K562 (cell line): Measurements from ENCODE around the gene SLC39A11. TPM values are rescaled to one million over a fixed set of nuclear protein-coding genes. Genes with fewer than 3 reads are reported as not detected.

Experiments
- ARID1B ChIP-seq: fragments of 450-650 bp; IDR thresholded peaks from 2 replicates; pipeline ENCODE4 v1.6.1; 2016; ENCODE audit warnings: antibody characterized with exemption, mild to moderate bottlenecking, inconsistent platforms
- DPF2 ChIP-seq: fragments of 450-650 bp; IDR thresholded peaks from 2 replicates; pipeline ENCODE4 v1.6.1; 2016
- EP300 ChIP-seq: IDR thresholded peaks from 2 replicates; pipeline ENCODE4 v1.6.1; 2012; ENCODE audit warnings: low read length, improper control_type of control experiment
- GTF2A2 ChIP-seq: IDR thresholded peaks from 2 replicates; pipeline ENCODE4 v1.6.1; 2016; ENCODE audit warnings: mild to moderate bottlenecking, missing genetic modification characterization, missing compliant biosample characterization
- NFIC ChIP-seq: fragments of 450-650 bp; IDR thresholded peaks from 2 replicates; pipeline ENCODE4 v1.6.1; 2017; ENCODE audit warnings: mild to moderate bottlenecking, inconsistent platforms
- PML ChIP-seq: IDR thresholded peaks from 2 replicates; pipeline ENCODE4 v1.6.1; 2012; ENCODE audit warnings: low read length, inconsistent platforms
- SMARCA4 ChIP-seq: fragments of 450-650 bp; IDR thresholded peaks from 2 replicates; pipeline ENCODE4 v1.6.1; 2016
- STAT5A ChIP-seq: IDR thresholded peaks from 2 replicates; pipeline ENCODE4 v1.6.1; 2012; ENCODE audit warnings: low read length, inconsistent platforms, borderline replicate concordance
- TEAD4 ChIP-seq, 2 experiments: sonication (generic) in 1 of 2; formaldehyde crosslinking in 1 of 2; IDR thresholded peaks; 2 replicates each; pipeline versions ENCODE4 v1.6.1 to v1.8.0; 2012 to 2022; ENCODE audit warnings: borderline replicate concordance in 1 of 2, inconsistent platforms in 1 of 2, low read length in 1 of 2, mild to moderate bottlenecking in 1 of 2, missing genetic modification reagents in 1 of 2
- ZBTB8A ChIP-seq: fragments of 450-650 bp; IDR thresholded peaks from 2 replicates; pipeline ENCODE4 v1.6.1; 2018; ENCODE audit warnings: mild to moderate bottlenecking, moderate library complexity; ENCODE audit not compliant: partially characterized antibody
- ZNF316 ChIP-seq: fragments of 450-650 bp; IDR thresholded peaks from 2 replicates; pipeline ENCODE4 v1.6.1; 2016
- polyA plus RNA-seq, 8 experiments: library from polyadenylated mRNA; depleted of rRNA in 4 of 8; stranded (reverse) in 5 of 8; unstranded in 3 of 8; fragments of >200 nt; fragmentation: Nextera tagmentation in 2 of 8; fragmentation: Illumina TruSeq in 1 of 8; extraction: Ambion mirVana in 2 of 8; extraction: Trizol in 1 of 8; gene quantifications; 2 replicates each; pipeline versions ENCODE4 v1.2.1 to v1.2.3, GENCODE V29; 2011 to 2014; ENCODE audit warnings: inconsistent platforms in 1 of 8, missing spikeins in 1 of 8
- total RNA-seq, 7 experiments: library from RNA; depleted of rRNA in 6 of 7; stranded (reverse); fragments of >200 nt in 6 of 7; fragmentation: Illumina TruSeq in 2 of 7; extraction: Trizol in 2 of 7; gene quantifications; 2 replicates each; pipeline versions ENCODE4 v1.2.1 to v1.2.3, GENCODE V29; 2011 to 2021; ENCODE audit warnings: low replicate concordance in 1 of 7
- TF ChIP-seq, protein P1 (sequence below), 2 experiments: fragments of 450-650 bp in 1 of 2; sonication (generic) in 1 of 2; formaldehyde crosslinking in 1 of 2; IDR thresholded peaks; 2 replicates each; pipeline versions ENCODE4 v1.7.1 to v1.9.0; 2016 to 2022; ENCODE audit warnings: inconsistent platforms in 1 of 2, mild to moderate bottlenecking in 1 of 2, missing genetic modification reagents in 1 of 2

The SLC39A11 gene
- total and polyA plus RNA-seq, 9 of the 15 experiments (the other 6 are each of a cell fraction or from before 2014, with no cell fraction given), result 10.5 to 26.4 (median 13.4) TPM

GRCh38 chr17:72761431-72761830 is 331.1 kb downstream of the SLC39A11 start (continued):
- TF ChIP-seq, protein P1, sequence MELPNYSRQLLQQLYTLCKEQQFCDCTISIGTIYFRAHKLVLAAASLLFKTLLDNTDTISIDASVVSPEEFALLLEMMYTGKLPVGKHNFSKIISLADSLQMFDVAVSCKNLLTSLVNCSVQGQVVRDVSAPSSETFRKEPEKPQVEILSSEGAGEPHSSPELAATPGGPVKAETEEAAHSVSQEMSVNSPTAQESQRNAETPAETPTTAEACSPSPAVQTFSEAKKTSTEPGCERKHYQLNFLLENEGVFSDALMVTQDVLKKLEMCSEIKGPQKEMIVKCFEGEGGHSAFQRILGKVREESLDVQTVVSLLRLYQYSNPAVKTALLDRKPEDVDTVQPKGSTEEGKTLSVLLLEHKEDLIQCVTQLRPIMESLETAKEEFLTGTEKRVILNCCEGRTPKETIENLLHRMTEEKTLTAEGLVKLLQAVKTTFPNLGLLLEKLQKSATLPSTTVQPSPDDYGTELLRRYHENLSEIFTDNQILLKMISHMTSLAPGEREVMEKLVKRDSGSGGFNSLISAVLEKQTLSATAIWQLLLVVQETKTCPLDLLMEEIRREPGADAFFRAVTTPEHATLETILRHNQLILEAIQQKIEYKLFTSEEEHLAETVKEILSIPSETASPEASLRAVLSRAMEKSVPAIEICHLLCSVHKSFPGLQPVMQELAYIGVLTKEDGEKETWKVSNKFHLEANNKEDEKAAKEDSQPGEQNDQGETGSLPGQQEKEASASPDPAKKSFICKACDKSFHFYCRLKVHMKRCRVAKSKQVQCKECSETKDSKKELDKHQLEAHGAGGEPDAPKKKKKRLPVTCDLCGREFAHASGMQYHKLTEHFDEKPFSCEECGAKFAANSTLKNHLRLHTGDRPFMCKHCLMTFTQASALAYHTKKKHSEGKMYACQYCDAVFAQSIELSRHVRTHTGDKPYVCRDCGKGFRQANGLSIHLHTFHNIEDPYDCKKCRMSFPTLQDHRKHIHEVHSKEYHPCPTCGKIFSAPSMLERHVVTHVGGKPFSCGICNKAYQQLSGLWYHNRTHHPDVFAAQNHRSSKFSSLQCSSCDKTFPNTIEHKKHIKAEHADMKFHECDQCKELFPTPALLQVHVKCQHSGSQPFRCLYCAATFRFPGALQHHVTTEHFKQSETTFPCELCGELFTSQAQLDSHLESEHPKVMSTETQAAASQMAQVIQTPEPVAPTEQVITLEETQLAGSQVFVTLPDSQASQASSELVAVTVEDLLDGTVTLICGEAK (IDR thresholded peaks at IDR 0.05), result no peak
- TF ChIP-seq, protein P1 (CRISPR knock-in tag; IDR thresholded peaks at IDR 0.05), result no peak
- TF ChIP-seq PML (peak; percentile 63; the same call in 1 of the 2 replicates), ZNF316 (peak; percentile 50; the same call in 1 of the 2 replicates), GTF2A2 (tag) (no peak), SMARCA4 (peak; percentile 77), STAT5A (peak; percentile 42; the same call in 1 of the 2 replicates), EP300 (peak; percentile 69), ZBTB8A (no peak), TEAD4 (IDR thresholded peaks at IDR 0.05; ENCODE audit: low read length) (peak; percentile 83), TEAD4 (CRISPR knock-in tag; IDR thresholded peaks at IDR 0.05; ENCODE audit: borderline replicate concordance) (no peak), DPF2 (peak; percentile 83), NFIC (no peak), ARID1B (peak; percentile 90)
